ENCODE results near the gene SEL1L. TPM values are rescaled to one million over a fixed set of nuclear protein-coding genes. Genes with fewer than 3 reads are reported as not detected.

SEL1L gene
- total and polyA plus RNA-seq, 3 donors from 2014 or later = 30.2 to 40.7 (median 40.0) TPM

GRCh38 chr14:81484120-81484519 lies 49.5 kb downstream of the SEL1L start:
- no peak overlapping the region for H3K27ac ChIP-seq
- no peaks in the 10 kb centered on the region for H3K9me3 ChIP-seq
- intact Hi-C loops (cut with DNase I; ENCODE audit: low total_unique reads) = no loop called here
- H3K4me1 ChIP-seq = no peaks in the 10 kb centered on the region
- DNase-seq = no peak
- TF ChIP-seq CTCF (IDR thresholded peaks at IDR 0.05) (no peak), POLR2A (IDR thresholded peaks at IDR 0.05) (no peak)
- 83 to 91% methylated on average over 4 of the region's 4 CpGs for WGBS, 2 donors
- no peaks in the 10 kb centered on the region for H3K27me3 ChIP-seq
- H3K4me3 ChIP-seq = no peak overlapping the region
- H3K36me3 ChIP-seq (ENCODE audit: low read depth, missing control alignments) = no peaks in the 10 kb centered on the region

- Histone ChIP-seq H3K9me3 (no peaks in the 10 kb centered on the region), H3K4me3 (no peak overlapping the region), H3K27ac (no peak overlapping the region), H3K36me3 (ENCODE audit: low read depth, missing control alignments) (no peaks in the 10 kb centered on the region), H3K27me3 (no peaks in the 10 kb centered on the region), H3K4me1 (no peaks in the 10 kb centered on the region)
- WGBS, 2 donors = 92% methylated on average over 5 of the region's 5 CpGs
- no peak for DNase-seq
- TF ChIP-seq CTCF (IDR thresholded peaks at IDR 0.05) (no peak), POLR2A (IDR thresholded peaks at IDR 0.05) (no peak)
- intact Hi-C loops (cut with DNase I; ENCODE audit: low total_unique reads) = no loop called here
Measured at GRCh38 chr14:81480741-81481140, 52.9 kb downstream of the SEL1L start.

GRCh38 chr14:81478446-81478845 lies 55.2 kb downstream of the SEL1L start:
- TF ChIP-seq CTCF (IDR thresholded peaks at IDR 0.05) (no peak), POLR2A (IDR thresholded peaks at IDR 0.05) (no peak)
- Histone ChIP-seq H3K4me3 (no peak overlapping the region), H3K36me3 (ENCODE audit: low read depth, missing control alignments) (no peaks in the 10 kb centered on the region), H3K27ac (no peak overlapping the region), H3K9me3 (no peaks in the 10 kb centered on the region), H3K27me3 (no peaks in the 10 kb centered on the region), H3K4me1 (no peaks in the 10 kb centered on the region)
- no peak for DNase-seq
- intact Hi-C loops (cut with DNase I; ENCODE audit: low total_unique reads) = no loop called here
- WGBS, 2 donors = 82 to 87% methylated on average over 3 of the region's 3 CpGs

- DNase-seq = no peak
Measured at GRCh38 chr14:81476816-81477215, 56.8 kb downstream of the SEL1L start.

More at GRCh38 chr14:81476816-81477215, 56.8 kb downstream of the SEL1L start:
- intact Hi-C loops (cut with DNase I; ENCODE audit: low total_unique reads) = no loop called here
- Histone ChIP-seq H3K4me1 (no peaks in the 10 kb centered on the region), H3K4me3 (no peak overlapping the region), H3K9me3 (no peaks in the 10 kb centered on the region), H3K27me3 (no peaks in the 10 kb centered on the region), H3K27ac (no peak overlapping the region), H3K36me3 (ENCODE audit: low read depth, missing control alignments) (no peaks in the 10 kb centered on the region)
- WGBS, 2 donors = 93 to 97% methylated on average over 5 of the region's 5 CpGs
- TF ChIP-seq CTCF (IDR thresholded peaks at IDR 0.05) = no peak
- no peak for TF ChIP-seq POLR2A (IDR thresholded peaks at IDR 0.05)
